Measurements from ENCODE around the gene ABCF2. TPM values are rescaled to one million over a fixed set of nuclear protein-coding genes. Genes with fewer than 3 reads are reported as not detected.
A peak's percentile ranks its signal among the peaks of the same experiment; 100 is the strongest.

ABCF2 gene
- total RNA-seq, 1 donor from 2014 or later: 35.8 TPM

GRCh38 chr7:151193203-151193978 is 33.6 kb downstream of the ABCF2 start:
- H3K9me3 Mint-ChIP-seq (ENCODE audit: low read depth): no peaks in the 10 kb centered on the region
- DNase-seq (ENCODE audit: low spot score): no peak
- no peaks in the 10 kb centered on the region for H3K36me3 Mint-ChIP-seq (ENCODE audit: low read depth)
- peaks cover 33% of the 10 kb centered on the region for H3K27me3 Mint-ChIP-seq (ENCODE audit: low read depth)
- no peak overlapping the region for H3K4me3 Mint-ChIP-seq (ENCODE audit: unreplicated experiment)
- no peak for TF ChIP-seq CTCF (IDR thresholded peaks at IDR 0.05)
- H3K4me1 Mint-ChIP-seq (ENCODE audit: low read depth): no peaks in the 10 kb centered on the region
- H3K27ac Mint-ChIP-seq (ENCODE audit: unreplicated experiment): no peak overlapping the region

- DNase-seq (ENCODE audit: low spot score): no peak
- Mint-ChIP-seq H3K9me3 (ENCODE audit: low read depth) (no peaks in the 10 kb centered on the region), H3K27ac (ENCODE audit: unreplicated experiment) (no peak overlapping the region)
These were observed 34.9 kb downstream of the ABCF2 start for GRCh38 chr7:151192002-151192539.

GRCh38 chr7:151191544-151191943 is 35.5 kb downstream of the ABCF2 start:
- Mint-ChIP-seq H3K4me1 (ENCODE audit: low read depth) (no peaks in the 10 kb centered on the region), H3K27me3 (ENCODE audit: low read depth) (peaks cover 41% of the 10 kb centered on the region), H3K4me3 (ENCODE audit: unreplicated experiment) (no peak overlapping the region), H3K36me3 (ENCODE audit: low read depth) (no peaks in the 10 kb centered on the region), H3K27ac (ENCODE audit: unreplicated experiment) (no peak overlapping the region), H3K9me3 (ENCODE audit: low read depth) (no peaks in the 10 kb centered on the region)
- no peak for TF ChIP-seq CTCF (IDR thresholded peaks at IDR 0.05)
- DNase-seq (ENCODE audit: low spot score): no peak

More at GRCh38 chr7:151192002-151192539, 34.9 kb downstream of the ABCF2 start:
- Mint-ChIP-seq H3K4me1 (ENCODE audit: low read depth) (no peaks in the 10 kb centered on the region), H3K36me3 (ENCODE audit: low read depth) (no peaks in the 10 kb centered on the region), H3K27me3 (ENCODE audit: low read depth) (peaks cover 37% of the 10 kb centered on the region), H3K4me3 (ENCODE audit: unreplicated experiment) (no peak overlapping the region)
- TF ChIP-seq CTCF (IDR thresholded peaks at IDR 0.05): no peak

GRCh38 chr7:151189038-151189437 is 38.0 kb downstream of the ABCF2 start:
- Mint-ChIP-seq H3K4me1 (ENCODE audit: low read depth) (no peaks in the 10 kb centered on the region), H3K27me3 (ENCODE audit: low read depth) (peaks cover 31% of the 10 kb centered on the region), H3K27ac (ENCODE audit: unreplicated experiment) (no peak overlapping the region), H3K36me3 (ENCODE audit: low read depth) (no peaks in the 10 kb centered on the region), H3K9me3 (ENCODE audit: low read depth) (no peaks in the 10 kb centered on the region), H3K4me3 (ENCODE audit: unreplicated experiment) (no peak overlapping the region)
- no peak for DNase-seq (ENCODE audit: low spot score)
- no peak for TF ChIP-seq CTCF (IDR thresholded peaks at IDR 0.05)

GRCh38 chr7:151188252-151188542 is 38.8 kb downstream of the ABCF2 start:
- no peak overlapping the region for H3K4me3 Mint-ChIP-seq (ENCODE audit: unreplicated experiment)
- TF ChIP-seq CTCF (IDR thresholded peaks at IDR 0.05): no peak
- no peaks in the 10 kb centered on the region for H3K9me3 Mint-ChIP-seq (ENCODE audit: low read depth)
- DNase-seq (ENCODE audit: low spot score): peak; percentile 48
- no peaks in the 10 kb centered on the region for H3K36me3 Mint-ChIP-seq (ENCODE audit: low read depth)
- peaks cover 27% of the 10 kb centered on the region for H3K27me3 Mint-ChIP-seq (ENCODE audit: low read depth)
- no peaks in the 10 kb centered on the region for H3K4me1 Mint-ChIP-seq (ENCODE audit: low read depth)
- H3K27ac Mint-ChIP-seq (ENCODE audit: unreplicated experiment): no peak overlapping the region

Data from chondrocyte (in vitro differentiated cells).